ENCODE results near the gene DUSP22.

DUSP22 gene

DNA sequence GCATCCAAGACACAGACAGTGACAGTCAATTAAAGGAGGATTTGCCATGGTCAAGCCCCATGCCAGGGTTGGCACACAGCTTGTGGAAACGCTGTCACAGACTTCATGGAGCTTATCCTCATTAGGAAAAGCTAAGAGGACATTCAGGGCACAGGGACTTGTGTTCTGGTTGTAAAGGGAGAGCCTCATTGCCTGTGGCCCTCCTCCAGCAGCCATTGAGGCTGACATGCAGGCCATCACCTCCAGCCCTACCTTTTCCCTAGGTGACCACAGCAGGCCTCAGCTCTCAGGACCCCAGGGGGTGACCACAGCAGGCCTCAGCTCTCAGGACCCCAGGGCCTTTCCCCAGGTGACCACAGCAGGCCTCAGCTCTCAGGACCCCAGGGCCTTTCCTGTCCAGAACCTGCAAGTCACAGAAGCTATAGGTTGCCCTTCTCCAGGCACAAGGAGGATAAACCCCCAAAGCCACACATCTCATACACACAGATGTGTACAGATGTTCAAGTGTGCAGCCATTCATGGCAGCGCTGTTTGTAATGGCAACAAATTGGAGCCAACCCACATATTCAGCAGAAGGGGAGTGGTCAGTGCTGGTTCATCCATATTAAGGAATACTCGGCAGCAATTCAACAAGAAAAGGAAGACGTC lies 26.1 kb downstream of the DUSP22 start:
- no peak overlapping the region for H3K4me2 ChIP-seq (ENCODE audit: low read length)
- no peak overlapping the region for H3K27ac ChIP-seq (ENCODE audit: low read depth, low read length)
- H3K27me3 ChIP-seq (ENCODE audit: control insufficient read depth, low read length): no peaks in the 10 kb centered on the region
- H4K20me1 ChIP-seq (ENCODE audit: control insufficient read depth, insufficient read depth, low read depth, low read length): no peaks in the 10 kb centered on the region
- H3K4me1 ChIP-seq (ENCODE audit: control insufficient read depth, low read length): peaks cover 10% of the 10 kb centered on the region
- no peaks in the 10 kb centered on the region for H3K36me3 ChIP-seq (ENCODE audit: control insufficient read depth, low read length)
- TF ChIP-seq CTCF (IDR thresholded peaks at IDR 0.05; ENCODE audit: low read depth, low read length, poor library complexity, severe bottlenecking) (no peak), EZH2phosphoT487 (IDR thresholded peaks at IDR 0.05; ENCODE audit: borderline replicate concordance, low read length) (no peak)
- H3K4me3 ChIP-seq (ENCODE audit: low read length): no peak overlapping the region
- no peaks in the 10 kb centered on the region for H3K79me2 ChIP-seq (ENCODE audit: control insufficient read depth, low read length)
- H3K9me2 ChIP-seq (replicated peaks; ENCODE audit: control insufficient read depth, low read length): no peaks in the 10 kb centered on the region
- H3K9me3 ChIP-seq (ENCODE audit: control insufficient read depth, insufficient read depth, low read length): peaks cover 4% of the 10 kb centered on the region; the same call in 1 of the 2 replicates
- no peaks in the 10 kb centered on the region for H3F3A ChIP-seq (ENCODE audit: control insufficient read depth, insufficient read depth)

- Histone ChIP-seq H3F3A (ENCODE audit: control insufficient read depth, insufficient read depth) (no peaks in the 10 kb centered on the region), H3K27me3 (ENCODE audit: control insufficient read depth, low read length) (no peaks in the 10 kb centered on the region), H3K9me2 (replicated peaks; ENCODE audit: control insufficient read depth, low read length) (no peaks in the 10 kb centered on the region), H3K9me3 (ENCODE audit: control insufficient read depth, insufficient read depth, low read length) (peaks cover 4% of the 10 kb centered on the region; the same call in 1 of the 2 replicates), H3K4me1 (ENCODE audit: control insufficient read depth, low read length) (peaks cover 8% of the 10 kb centered on the region; the same call in 1 of the 2 replicates), H3K79me2 (ENCODE audit: control insufficient read depth, low read length) (no peaks in the 10 kb centered on the region), H3K36me3 (ENCODE audit: control insufficient read depth, low read length) (no peaks in the 10 kb centered on the region), H3K4me2 (ENCODE audit: low read length) (no peak overlapping the region), H3K4me3 (ENCODE audit: low read length) (no peak overlapping the region), H4K20me1 (ENCODE audit: control insufficient read depth, insufficient read depth, low read depth, low read length) (no peaks in the 10 kb centered on the region), H3K27ac (ENCODE audit: low read depth, low read length) (no peak overlapping the region)
- TF ChIP-seq CTCF (IDR thresholded peaks at IDR 0.05; ENCODE audit: low read depth, low read length, poor library complexity, severe bottlenecking) (no peak), EZH2phosphoT487 (IDR thresholded peaks at IDR 0.05; ENCODE audit: borderline replicate concordance, low read length) (no peak)
Observed at GRCh38 chr6:319177-320131, 27.2 kb downstream of the DUSP22 start.

- H3K4me1 ChIP-seq (ENCODE audit: control insufficient read depth, low read length): peaks cover 8% of the 10 kb centered on the region; the same call in 1 of the 2 replicates
- H3K36me3 ChIP-seq (ENCODE audit: control insufficient read depth, low read length): no peaks in the 10 kb centered on the region
- H4K20me1 ChIP-seq (ENCODE audit: control insufficient read depth, insufficient read depth, low read depth, low read length): no peaks in the 10 kb centered on the region
- no peak for TF ChIP-seq CTCF (IDR thresholded peaks at IDR 0.05; ENCODE audit: low read depth, low read length, poor library complexity, severe bottlenecking)
- no peak for TF ChIP-seq EZH2phosphoT487 (IDR thresholded peaks at IDR 0.05; ENCODE audit: borderline replicate concordance, low read length)
- H3F3A ChIP-seq (ENCODE audit: control insufficient read depth, insufficient read depth): no peaks in the 10 kb centered on the region
- H3K27ac ChIP-seq (ENCODE audit: low read depth, low read length): no peak overlapping the region
- H3K9me2 ChIP-seq (replicated peaks; ENCODE audit: control insufficient read depth, low read length): no peaks in the 10 kb centered on the region
- H3K9me3 ChIP-seq (ENCODE audit: control insufficient read depth, insufficient read depth, low read length): peaks cover 4% of the 10 kb centered on the region; the same call in 1 of the 2 replicates
- no peak overlapping the region for H3K4me3 ChIP-seq (ENCODE audit: low read length)
- no peak overlapping the region for H3K4me2 ChIP-seq (ENCODE audit: low read length)
- no peaks in the 10 kb centered on the region for H3K79me2 ChIP-seq (ENCODE audit: control insufficient read depth, low read length)
- H3K27me3 ChIP-seq (ENCODE audit: control insufficient read depth, low read length): no peaks in the 10 kb centered on the region
Observed at GRCh38 chr6:320351-321157, 28.3 kb downstream of the DUSP22 start.
